ENCODE measurements around the gene SLC26A8. TPM values are rescaled to one million over a fixed set of nuclear protein-coding genes. Genes with fewer than 3 reads are reported as not detected.

Gene SLC26A8
- polyA plus RNA-seq, 1 donor from 2014 or later: not detected

- Histone ChIP-seq H3K9me2 (ENCODE audit: insufficient read depth, low read length) (no peaks in the 10 kb centered on the region), H3K79me2 (replicated peaks; ENCODE audit: insufficient read depth, low read length) (no peaks in the 10 kb centered on the region), H3K4me2 (ENCODE audit: low read length) (no peak overlapping the region), H3K36me3 (ENCODE audit: insufficient read depth, low read length) (no peaks in the 10 kb centered on the region), H3K9ac (ENCODE audit: low read length) (no peak overlapping the region), H3K27me3 (ENCODE audit: insufficient read depth, low read depth, low read length) (no peaks in the 10 kb centered on the region), H3K4me3 (ENCODE audit: low read length) (no peak overlapping the region), H3K9me3 (ENCODE audit: low read length) (no peaks in the 10 kb centered on the region), H4K20me1 (ENCODE audit: insufficient read depth) (no peaks in the 10 kb centered on the region), H3F3A (ENCODE audit: insufficient read depth, low read length, poor library complexity, severe bottlenecking) (no peaks in the 10 kb centered on the region), H2AFZ (ENCODE audit: low read depth, low read length) (no peak overlapping the region), H3K27ac (ENCODE audit: low read length) (no peak overlapping the region)
- no peak for TF ChIP-seq CTCF (IDR thresholded peaks at IDR 0.05; ENCODE audit: poor library complexity, severe bottlenecking)
Measured at GRCh38 chr6:35969646-35970045, 54.8 kb downstream of the SLC26A8 start.

DNA sequence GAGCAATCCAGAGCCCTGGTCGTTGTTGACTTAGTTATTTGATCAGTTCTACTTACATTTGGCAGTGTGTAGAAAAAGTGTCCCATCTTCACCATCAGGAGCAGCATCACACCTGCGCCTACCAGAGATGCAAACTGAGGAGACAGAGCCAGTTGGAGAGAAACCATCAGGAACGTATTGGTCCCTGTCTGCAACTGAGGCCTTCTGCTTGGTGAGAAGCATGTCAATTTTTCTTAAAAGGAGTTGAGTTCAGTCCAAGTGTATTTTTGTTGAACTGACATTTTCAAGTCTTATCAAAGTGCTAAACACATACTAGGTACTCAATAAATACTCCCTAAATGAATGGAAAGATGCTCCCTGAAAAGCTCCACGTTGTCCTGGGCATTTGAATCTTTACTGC lies 55.6 kb downstream of the SLC26A8 start:
- Histone ChIP-seq H3K36me3 (ENCODE audit: insufficient read depth, low read length) (no peaks in the 10 kb centered on the region), H3K9me2 (ENCODE audit: insufficient read depth, low read length) (no peaks in the 10 kb centered on the region), H3K9me3 (ENCODE audit: low read length) (no peaks in the 10 kb centered on the region), H4K20me1 (ENCODE audit: insufficient read depth) (no peaks in the 10 kb centered on the region), H3K4me2 (ENCODE audit: low read length) (no peak overlapping the region), H3K79me2 (replicated peaks; ENCODE audit: insufficient read depth, low read length) (no peaks in the 10 kb centered on the region), H3K9ac (ENCODE audit: low read length) (no peak overlapping the region), H3K4me3 (ENCODE audit: low read length) (no peak overlapping the region), H3K27me3 (ENCODE audit: insufficient read depth, low read depth, low read length) (no peaks in the 10 kb centered on the region), H2AFZ (ENCODE audit: low read depth, low read length) (no peak overlapping the region), H3F3A (ENCODE audit: insufficient read depth, low read length, poor library complexity, severe bottlenecking) (no peaks in the 10 kb centered on the region), H3K27ac (ENCODE audit: low read length) (no peak overlapping the region)
- TF ChIP-seq MXI1 (conservative IDR thresholded peaks at IDR 0.05; ENCODE audit: poor library complexity, severe bottlenecking) (no peak), TAF1 (IDR thresholded peaks at IDR 0.05; ENCODE audit: low read depth) (no peak), CTCF (IDR thresholded peaks at IDR 0.05; ENCODE audit: poor library complexity, severe bottlenecking) (no peak)

DNA sequence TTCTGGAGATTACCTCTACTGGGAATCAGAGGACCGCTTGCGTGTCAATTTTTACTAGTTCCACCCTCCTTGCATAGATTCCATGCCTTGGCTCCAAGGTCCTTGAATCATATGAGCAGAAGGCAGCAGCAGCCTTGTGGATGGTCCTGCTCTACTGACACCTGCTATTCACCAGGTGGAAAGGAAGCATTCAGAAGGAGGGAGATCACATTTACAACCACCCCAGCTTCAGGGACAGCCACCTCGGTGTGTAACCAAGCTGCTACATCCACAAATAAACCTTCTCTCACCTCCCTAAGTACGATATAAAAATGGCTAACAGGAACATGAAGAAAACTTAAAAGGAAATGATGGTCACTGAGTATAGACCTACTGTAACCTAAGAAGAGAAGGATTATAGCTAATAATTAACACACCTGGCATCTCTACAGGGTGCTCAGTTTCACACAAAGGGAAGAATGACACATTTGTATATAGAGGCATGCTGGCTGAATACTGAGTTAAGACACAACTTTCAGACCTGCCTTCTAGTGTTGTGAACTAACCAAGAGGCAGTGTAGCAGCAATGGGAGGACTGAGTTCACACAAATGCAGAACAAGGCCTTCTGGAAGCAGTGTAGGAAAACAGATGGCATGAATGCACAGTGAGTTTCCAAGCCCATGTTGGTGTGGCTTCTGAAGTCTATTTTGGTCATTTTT lies 57.2 kb downstream of the SLC26A8 start:
- Histone ChIP-seq H3K9ac (ENCODE audit: low read length) (no peak overlapping the region), H3F3A (ENCODE audit: insufficient read depth, low read length, poor library complexity, severe bottlenecking) (no peaks in the 10 kb centered on the region), H3K9me2 (ENCODE audit: insufficient read depth, low read length) (no peaks in the 10 kb centered on the region), H3K79me2 (replicated peaks; ENCODE audit: insufficient read depth, low read length) (no peaks in the 10 kb centered on the region), H4K20me1 (ENCODE audit: insufficient read depth) (no peaks in the 10 kb centered on the region), H3K9me3 (ENCODE audit: low read length) (no peaks in the 10 kb centered on the region), H3K27me3 (ENCODE audit: insufficient read depth, low read depth, low read length) (no peaks in the 10 kb centered on the region), H3K4me3 (ENCODE audit: low read length) (no peak overlapping the region), H3K36me3 (ENCODE audit: insufficient read depth, low read length) (no peaks in the 10 kb centered on the region), H3K27ac (ENCODE audit: low read length) (no peak overlapping the region), H2AFZ (ENCODE audit: low read depth, low read length) (no peak overlapping the region), H3K4me2 (ENCODE audit: low read length) (no peak overlapping the region)
- no peak for TF ChIP-seq EP300 (conservative IDR thresholded peaks at IDR 0.05; ENCODE audit: poor library complexity, severe bottlenecking)
- TF ChIP-seq SMC3 (conservative IDR thresholded peaks at IDR 0.05; ENCODE audit: poor library complexity): no peak
- TF ChIP-seq CTCF (IDR thresholded peaks at IDR 0.05; ENCODE audit: poor library complexity, severe bottlenecking): no peak
- TF ChIP-seq TAF1 (IDR thresholded peaks at IDR 0.05; ENCODE audit: low read depth): no peak
- TF ChIP-seq EZH2 (IDR thresholded peaks at IDR 0.05; ENCODE audit: borderline replicate concordance, insufficient read depth, low read length, poor library complexity, severe bottlenecking): no peak
- no peak for TF ChIP-seq POLR2AphosphoS5 (IDR thresholded peaks at IDR 0.05)
- TF ChIP-seq MXI1 (conservative IDR thresholded peaks at IDR 0.05; ENCODE audit: poor library complexity, severe bottlenecking): no peak
- TF ChIP-seq REST (IDR thresholded peaks at IDR 0.05; ENCODE audit: borderline replicate concordance): no peak
- no peak for TF ChIP-seq RAD21 (conservative IDR thresholded peaks at IDR 0.05)
